GM18873 (cell line): ENCODE data around the gene ABHD14A.
A peak's percentile ranks its signal among the peaks of the same experiment; 100 is the strongest.

Source experiments
- ATAC-seq: cut with Tn5 transposase; IDR thresholded peaks from one replicate; pipeline ENCODE4 v1.9.1; 2021; ENCODE audit warnings: mild to moderate bottlenecking, moderate library complexity, moderate number of reproducible peaks; ENCODE audit not compliant: unreplicated experiment, low FRiP score

The ABHD14A gene

GRCh38 chr3:51940648-51941462 is 34.0 kb upstream of the ABHD14A start:
- ATAC-seq, result no peak

GRCh38 chr3:51941463-51941797 is 33.4 kb upstream of the ABHD14A start:
- no peak for ATAC-seq

DNA sequence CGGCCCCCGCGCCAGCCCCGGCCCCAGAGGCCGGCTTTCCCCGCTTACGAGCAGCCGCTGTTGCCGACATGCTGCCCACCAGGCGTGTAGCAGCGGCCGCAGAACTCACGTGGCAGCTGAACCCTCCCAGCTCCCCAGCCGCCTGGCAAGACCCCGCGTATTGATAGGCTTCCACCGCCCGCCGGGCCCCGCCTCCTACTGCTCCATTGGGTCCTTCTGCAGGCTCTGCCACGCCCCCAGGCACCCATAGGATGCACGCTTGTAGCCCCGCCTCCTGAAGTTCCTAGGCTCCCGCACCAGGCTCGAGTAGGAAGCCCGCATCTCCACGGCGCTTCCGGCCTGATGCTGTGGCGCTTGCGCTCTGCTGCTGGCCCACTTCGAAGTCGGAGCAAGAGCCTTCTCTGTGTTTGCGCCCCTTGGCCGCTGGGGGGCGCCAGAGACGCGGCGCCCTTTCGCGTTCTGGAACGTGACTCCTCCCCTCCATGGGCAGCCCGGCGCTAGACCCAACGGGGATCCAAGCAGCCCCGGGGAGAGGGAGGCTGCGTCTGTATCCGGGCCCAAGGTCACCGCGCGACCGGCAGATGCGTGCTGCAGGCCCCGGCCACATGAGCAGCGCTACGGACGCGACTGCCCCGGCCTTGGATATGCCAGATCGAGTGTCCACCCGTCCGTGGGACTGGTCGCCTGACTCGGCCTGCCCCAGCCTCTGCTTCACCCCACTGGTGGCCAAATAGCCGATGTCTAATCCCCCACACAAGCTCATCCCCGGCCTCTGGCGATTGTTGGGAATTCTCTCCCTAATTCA is 32.9 kb upstream of the ABHD14A start, which contains the start of the genes PARP3 and RRP9:
Gene PARP3 (plus strand): TSS at position 566 of the 805 bp plus-strand sequence. CDS start 993 bp downstream, outside the sequence.
Gene RRP9 (minus strand): TSS at position 107 of the 805 bp plus-strand sequence. CDS start 37 bp downstream, at position 70.
- ATAC-seq, result peak; percentile 87

- ATAC-seq, result no peak
Observed at GRCh38 chr3:51942603-51943450, 32.0 kb upstream of the ABHD14A start.

- ATAC-seq, result no peak
Observed at GRCh38 chr3:51943451-51944391, 31.1 kb upstream of the ABHD14A start.

DNA sequence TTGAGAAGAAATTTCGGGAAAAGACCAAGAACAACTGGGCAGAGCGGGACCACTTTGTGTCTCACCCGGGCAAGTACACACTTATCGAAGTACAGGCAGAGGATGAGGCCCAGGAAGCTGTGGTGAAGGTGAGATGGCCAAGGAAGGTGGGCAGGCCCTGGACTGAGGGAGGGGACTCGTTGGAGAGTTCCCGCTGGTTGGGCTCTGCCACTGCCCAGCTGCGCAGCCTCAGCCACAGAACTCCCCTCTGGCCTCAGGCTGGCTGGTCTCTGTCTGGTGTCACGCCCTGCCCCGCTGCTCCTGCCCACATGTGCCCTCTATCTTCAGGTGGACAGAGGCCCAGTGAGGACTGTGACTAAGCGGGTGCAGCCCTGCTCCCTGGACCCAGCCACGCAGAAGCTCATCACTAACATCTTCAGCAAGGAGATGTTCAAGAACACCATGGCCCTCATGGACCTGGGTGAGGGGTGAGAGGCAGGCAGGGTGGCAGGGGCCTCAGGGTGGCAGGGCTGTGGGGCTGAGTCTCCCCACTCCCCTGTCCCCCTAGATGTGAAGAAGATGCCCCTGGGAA is 30.3 kb upstream of the ABHD14A start:
- ATAC-seq, result no peak

DNA sequence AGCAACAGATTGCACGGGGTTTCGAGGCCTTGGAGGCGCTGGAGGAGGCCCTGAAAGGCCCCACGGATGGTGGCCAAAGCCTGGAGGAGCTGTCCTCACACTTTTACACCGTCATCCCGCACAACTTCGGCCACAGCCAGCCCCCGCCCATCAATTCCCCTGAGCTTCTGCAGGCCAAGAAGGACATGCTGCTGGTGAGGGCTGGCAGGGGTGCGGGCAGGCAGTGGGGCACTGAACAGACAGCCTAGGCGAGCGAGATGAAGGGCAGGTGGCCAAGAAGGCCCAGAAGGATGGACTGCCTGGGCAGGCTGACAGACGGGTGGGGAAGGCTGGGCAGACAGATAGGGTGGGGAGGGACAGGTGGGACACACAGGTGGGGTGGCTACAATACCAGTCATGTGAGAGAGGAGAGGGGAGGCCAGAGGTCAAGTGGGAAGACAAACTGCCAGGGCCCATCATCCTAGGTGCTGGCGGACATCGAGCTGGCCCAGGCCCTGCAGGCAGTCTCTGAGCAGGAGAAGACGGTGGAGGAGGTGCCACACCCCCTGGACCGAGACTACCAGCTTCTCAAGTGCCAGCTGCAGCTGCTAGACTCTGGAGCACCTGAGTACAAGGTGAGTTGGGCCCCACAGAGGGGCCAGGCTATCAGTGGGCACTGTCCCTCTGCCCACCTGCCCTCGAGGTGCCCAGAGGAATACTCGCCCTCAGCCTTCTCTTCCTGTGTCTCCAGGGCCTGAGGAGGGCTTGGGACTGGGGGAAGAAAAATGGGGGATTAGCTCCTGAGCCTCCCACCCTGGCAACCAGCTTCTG is 29.6 kb upstream of the ABHD14A start:
- ATAC-seq, result no peak

- no peak for ATAC-seq
Observed at GRCh38 chr3:51945926-51946705, 28.7 kb upstream of the ABHD14A start.

- ATAC-seq, result no peak
Observed at GRCh38 chr3:51946796-51947195, 28.1 kb upstream of the ABHD14A start.

DNA sequence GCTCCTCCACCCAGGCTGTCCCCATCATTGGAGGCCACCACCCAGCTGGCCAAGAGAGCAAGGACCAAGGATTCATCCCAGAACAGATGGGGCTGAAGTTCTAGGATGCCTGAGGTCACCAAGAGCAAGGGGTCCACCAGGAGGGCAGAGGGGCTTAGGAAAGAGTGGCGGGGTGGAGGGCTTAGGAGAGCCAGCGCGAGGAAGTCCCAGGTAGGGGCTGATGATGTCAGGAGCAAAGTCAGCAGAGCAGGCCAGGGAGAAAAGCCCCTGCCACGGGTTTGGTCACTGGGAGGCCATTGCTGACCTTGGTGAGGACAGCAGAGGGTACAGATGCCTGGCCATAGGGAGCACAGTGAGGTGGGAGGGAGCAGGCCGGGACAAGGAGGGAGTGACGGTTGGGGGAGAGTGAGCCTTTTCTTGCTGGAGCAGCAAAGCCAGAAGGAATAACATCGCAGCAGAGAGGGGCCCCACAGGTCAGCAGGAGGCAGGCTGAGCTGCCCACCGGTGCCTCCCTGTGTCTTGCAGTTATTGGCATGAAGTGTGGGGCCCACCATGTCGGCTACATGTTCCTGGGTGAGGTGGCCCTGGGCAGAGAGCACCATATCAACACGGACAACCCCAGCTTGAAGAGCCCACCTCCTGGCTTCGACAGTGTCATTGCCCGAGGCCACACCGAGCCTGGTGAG is 27.5 kb upstream of the ABHD14A start:
- ATAC-seq, result no peak

GRCh38 chr3:51948016-51948580 is 26.8 kb upstream of the ABHD14A start:
- no peak for ATAC-seq

- no peak for ATAC-seq
Observed at GRCh38 chr3:51949121-51949520, 25.7 kb upstream of the ABHD14A start.

GRCh38 chr3:51950899-51951298 is 24.0 kb upstream of the ABHD14A start:
- no peak for ATAC-seq

DNA sequence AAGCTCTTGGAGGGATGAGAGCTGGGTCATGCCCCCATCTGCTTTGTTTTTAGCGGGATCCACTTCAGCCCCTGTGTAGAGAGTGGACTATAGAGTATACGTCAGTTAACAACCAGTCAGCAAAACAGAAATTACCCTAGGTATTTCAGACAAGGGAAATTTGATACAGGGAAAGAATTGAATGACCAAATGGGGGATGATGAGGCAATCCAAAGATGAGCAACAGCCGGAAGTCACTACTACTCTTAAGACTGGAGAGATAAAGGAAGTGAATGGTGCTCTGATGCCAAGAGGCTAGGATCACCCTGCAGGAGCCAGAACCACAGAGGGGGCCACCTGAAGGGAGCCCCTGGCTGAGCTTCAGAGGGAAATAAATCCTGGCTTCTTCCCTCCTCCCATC is 21.4 kb upstream of the ABHD14A start:
- ATAC-seq, result no peak

DNA sequence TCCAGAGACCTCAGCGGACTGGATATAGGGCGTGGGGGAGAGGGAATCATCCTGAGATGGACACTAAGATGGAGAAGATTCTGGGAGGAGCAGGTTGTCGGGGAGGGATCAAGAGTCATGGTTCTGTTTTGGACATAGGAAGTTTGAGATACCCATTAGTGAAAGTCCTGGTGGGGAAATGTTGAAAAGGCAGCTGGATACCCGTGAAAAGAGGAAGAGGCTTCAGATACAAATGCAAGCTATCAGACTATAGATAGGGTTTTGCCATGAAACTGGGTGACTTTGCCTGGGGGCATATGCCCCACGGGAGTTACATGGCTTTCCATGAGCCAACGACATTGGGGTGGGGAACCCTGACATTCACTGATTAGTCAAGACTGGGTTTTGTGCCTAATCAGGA is 20.8 kb upstream of the ABHD14A start:
- ATAC-seq, result no peak

DNA sequence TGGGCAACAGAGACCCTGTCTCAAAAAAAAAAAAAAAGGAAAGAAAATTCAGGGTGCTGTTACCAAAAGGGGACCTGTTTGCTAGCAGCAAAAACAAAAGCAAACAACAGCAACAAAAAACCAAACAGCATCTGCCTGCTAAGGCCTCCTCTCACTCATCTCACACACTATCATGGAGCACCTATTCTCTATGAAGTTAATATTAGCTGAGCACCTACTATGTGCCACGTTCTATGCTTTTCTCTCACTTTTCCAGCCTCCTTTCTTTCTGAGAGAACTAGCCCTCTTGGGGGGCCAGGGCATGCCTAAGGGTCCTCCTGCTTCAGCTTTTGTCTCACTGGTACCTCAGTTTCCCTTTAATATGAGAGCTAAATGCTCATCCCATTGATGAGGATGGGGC is 20.2 kb upstream of the ABHD14A start:
- no peak for ATAC-seq
